SK-N-SH (cell line): ENCODE data around the gene ZNF182.
"Not testable (repeated sequence)": the region's sequence is repeated elsewhere in the genome, so short reads cannot be mapped to it uniquely, and the experiment has no call there.

Source experiments
- CTCF ChIP-seq: fragments of 200-600 bp; sonication (generic); IDR thresholded peaks from 2 replicates; pipeline ENCODE4 v1.6.1; 2017; ENCODE audit warnings: antibody characterized with exemption, mild to moderate bottlenecking, moderate library complexity
- FOXJ3 ChIP-seq: sonication (generic); formaldehyde crosslinking; IDR thresholded peaks from 2 replicates; pipeline ENCODE4 v1.5.1; 2020; ENCODE audit warnings: mild to moderate bottlenecking, missing genetic modification reagents
- NRF1 ChIP-seq: IDR thresholded peaks from 2 replicates; pipeline ENCODE4 v1.6.1; 2012; ENCODE audit warnings: low read depth, mild to moderate bottlenecking, low read length
- RAD21 ChIP-seq: IDR thresholded peaks from 2 replicates; pipeline ENCODE4 v1.6.1; 2012; ENCODE audit warnings: mild to moderate bottlenecking, low read length
- RXRA ChIP-seq: IDR thresholded peaks from 2 replicates; pipeline ENCODE4 v1.4.0; 2012; ENCODE audit warnings: low read depth, mild to moderate bottlenecking, borderline replicate concordance
- SMC3 ChIP-seq: IDR thresholded peaks from 2 replicates; pipeline ENCODE4 v1.6.1; 2012; ENCODE audit warnings: low read depth, low read length, improper control_type of control experiment
- TF ChIP-seq, protein P1 (sequence below): fragments of 150-350 bp; IDR thresholded peaks from 2 replicates; pipeline ENCODE4 v1.6.1; 2016; ENCODE audit warnings: mild to moderate bottlenecking, low read depth, low read length

- TF ChIP-seq CTCF; NRF1; FOXJ3 (CRISPR knock-in tag); RAD21; SMC3; RXRA: not testable (repeated sequence)
- TF ChIP-seq, protein P1, sequence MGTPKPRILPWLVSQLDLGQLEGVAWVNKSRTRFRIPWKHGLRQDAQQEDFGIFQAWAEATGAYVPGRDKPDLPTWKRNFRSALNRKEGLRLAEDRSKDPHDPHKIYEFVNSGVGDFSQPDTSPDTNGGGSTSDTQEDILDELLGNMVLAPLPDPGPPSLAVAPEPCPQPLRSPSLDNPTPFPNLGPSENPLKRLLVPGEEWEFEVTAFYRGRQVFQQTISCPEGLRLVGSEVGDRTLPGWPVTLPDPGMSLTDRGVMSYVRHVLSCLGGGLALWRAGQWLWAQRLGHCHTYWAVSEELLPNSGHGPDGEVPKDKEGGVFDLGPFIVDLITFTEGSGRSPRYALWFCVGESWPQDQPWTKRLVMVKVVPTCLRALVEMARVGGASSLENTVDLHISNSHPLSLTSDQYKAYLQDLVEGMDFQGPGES = not testable (repeated sequence)
These were observed 38.3 kb downstream of the ZNF182 start for GRCh38 chrX:47965526-47965925.
